ENCODE data around the gene UPK1A. TPM values are rescaled to one million over a fixed set of nuclear protein-coding genes. Genes with fewer than 3 reads are reported as not detected.

Gene UPK1A
- total and polyA plus RNA-seq, 10 of the 15 experiments (the other 5 are each of a cell fraction or from before 2014, with no cell fraction given) = 0.15 to 1.9 (median 0.26) TPM; not detected in 7

DNA sequence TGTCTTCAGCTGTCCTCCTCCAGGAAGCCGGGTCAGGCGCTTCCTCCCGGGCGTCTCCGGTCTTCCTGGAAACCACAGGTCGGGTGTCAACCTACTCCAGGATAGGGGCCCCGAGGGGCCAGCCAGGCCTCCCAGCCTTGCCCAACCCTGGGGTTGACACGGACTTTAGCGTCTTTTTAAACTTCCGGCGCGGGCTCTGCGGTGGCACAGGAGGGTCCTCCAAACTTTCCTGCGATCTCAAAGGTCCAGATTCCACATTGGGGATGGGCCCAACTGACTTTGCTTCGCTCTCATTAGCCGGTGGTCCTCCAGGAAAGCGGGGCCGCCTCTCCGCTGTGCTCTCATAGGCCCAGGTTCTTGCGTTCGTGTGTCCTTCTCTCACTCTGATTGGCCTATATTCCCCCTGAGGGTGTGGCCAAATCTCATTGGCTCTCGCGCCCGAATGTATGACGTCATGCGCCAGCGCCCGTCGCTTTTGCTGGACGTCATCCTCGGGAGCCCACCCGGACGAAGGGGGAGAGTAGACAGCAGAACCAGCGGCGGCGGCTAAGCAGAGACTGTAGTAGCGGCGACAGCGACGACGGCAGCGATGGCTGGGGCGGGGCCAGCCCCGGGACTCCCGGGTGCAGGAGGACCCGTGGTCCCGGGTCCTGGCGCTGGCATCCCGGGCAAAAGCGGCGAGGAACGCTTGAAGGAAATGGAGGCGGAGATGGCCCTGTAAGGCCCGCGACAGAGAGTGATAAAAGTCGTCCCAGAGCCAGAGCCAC, 37.6 kb upstream of the UPK1A start, which contains the start of gene RBM42 (continued):
- TF ChIP-seq, protein P1, sequence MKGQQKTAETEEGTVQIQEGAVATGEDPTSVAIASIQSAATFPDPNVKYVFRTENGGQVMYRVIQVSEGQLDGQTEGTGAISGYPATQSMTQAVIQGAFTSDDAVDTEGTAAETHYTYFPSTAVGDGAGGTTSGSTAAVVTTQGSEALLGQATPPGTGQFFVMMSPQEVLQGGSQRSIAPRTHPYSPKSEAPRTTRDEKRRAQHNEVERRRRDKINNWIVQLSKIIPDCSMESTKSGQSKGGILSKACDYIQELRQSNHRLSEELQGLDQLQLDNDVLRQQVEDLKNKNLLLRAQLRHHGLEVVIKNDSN (IDR thresholded peaks at IDR 0.05; ENCODE audit: borderline replicate concordance, extremely low read length, insufficient read depth, low read depth, low read length) = no peak
- TF ChIP-seq EGR1 (IDR thresholded peaks at IDR 0.05; ENCODE audit: borderline replicate concordance in 1 of 2, low read depth in 2 of 2, low read length in 2 of 2) (no peak), HCFC1 (IDR thresholded peaks at IDR 0.05; ENCODE audit: low read length) (peak; percentile 91), NRF1 (conservative IDR thresholded peaks at IDR 0.05; ENCODE audit: low read depth, low read length) (no peak), ETV6 (conservative IDR thresholded peaks at IDR 0.05 in 1 of 2, IDR thresholded peaks at IDR 0.05 in 1 of 2; ENCODE audit: borderline replicate concordance in 1 of 2, low read depth in 1 of 2) (0 out of 4 replicates have a peak, but pooled peaks of 1 of the 2 experiments have one; percentile 13), HDAC2 (IDR thresholded peaks at IDR 0.05) (no peak), BHLHE40 (IDR thresholded peaks at IDR 0.05; ENCODE audit: borderline replicate concordance in 1 of 2, low read depth in 2 of 2, low read length in 1 of 2) (peak; percentile 34 to 43; a peak in 1 of 4 replicates), ZNF24 (IDR thresholded peaks at IDR 0.05) (no peak), IKZF1 (conservative IDR thresholded peaks at IDR 0.05) (peak; percentile 80), RCOR1 (conservative IDR thresholded peaks at IDR 0.05; ENCODE audit: low read depth, low read length) (0 out of 2 replicates have a peak, but pooled peaks have one; percentile 53), BACH1 (IDR thresholded peaks at IDR 0.05; ENCODE audit: borderline replicate concordance) (no peak), SMAD1 (IDR thresholded peaks at IDR 0.05; ENCODE audit: low read depth, partially characterized antibody) (no peak), HDAC6 (IDR thresholded peaks at IDR 0.05; ENCODE audit: unreplicated experiment) (peak; percentile 50), POLR2AphosphoS2 (IDR thresholded peaks at IDR 0.05; ENCODE audit: low read depth, low read length) (no peak), PAX8 (IDR thresholded peaks at IDR 0.05) (no peak), RAD51 (IDR thresholded peaks at IDR 0.05) (no peak), SUPT20H (IDR thresholded peaks at IDR 0.05; ENCODE audit: borderline replicate concordance, control insufficient read depth, low read depth, low read length) (no peak), CBX3 (IDR thresholded peaks at IDR 0.05; ENCODE audit: borderline replicate concordance, low read depth) (no peak), BCL3 (IDR thresholded peaks at IDR 0.05; ENCODE audit: borderline replicate concordance, insufficient read depth, low read depth, low read length, poor library complexity, severe bottlenecking) (no peak), ZNF217 (IDR thresholded peaks at IDR 0.05) (no peak), IRF3 (IDR thresholded peaks at IDR 0.05) (peak; percentile 96), CEBPZ (IDR thresholded peaks at IDR 0.05; ENCODE audit: low read depth, low read length) (peak; percentile 89)
